Liver (tissue), 9 donors: Measurements from ENCODE around the gene PHLPP1. TPM values are rescaled to one million over a fixed set of nuclear protein-coding genes. Genes with fewer than 3 reads are reported as not detected.

Source experiments
- DNase-seq: peaks from one replicate; pipeline ENCODE4 v3.0.0-alpha.2; 2017; ENCODE audit warnings: low spot score
- H3K27ac ChIP-seq, 2 donors: one replicate each; pipeline ENCODE4 v1.7.0; 2013; ENCODE audit warnings: inconsistent platforms in 2 of 2, low read length in 2 of 2, control low read depth in 1 of 2, low read depth in 1 of 2, mild to moderate bottlenecking in 1 of 2
- H3K27me3 ChIP-seq, 4 donors: one replicate each; pipeline versions ENCODE4 v1.6.1 to v1.7.0; 2013; ENCODE audit warnings: low read length in 3 of 4, inconsistent platforms in 1 of 4, mild to moderate bottlenecking in 1 of 4, moderate library complexity in 1 of 4; ENCODE audit not compliant: control insufficient read depth in 4 of 4, insufficient read depth in 4 of 4
- H3K36me3 ChIP-seq, 4 donors: one replicate each; pipeline versions ENCODE4 v1.6.1 to v1.7.0; 2013; ENCODE audit warnings: low read length in 3 of 4, mild to moderate bottlenecking in 3 of 4, low read depth in 1 of 4, moderate library complexity in 1 of 4; ENCODE audit not compliant: control insufficient read depth in 4 of 4, insufficient read depth in 3 of 4
- H3K4me1 ChIP-seq, 4 donors: one replicate each; pipeline versions ENCODE4 v1.6.1 to v1.7.0; 2013; ENCODE audit warnings: low read length in 3 of 4, mild to moderate bottlenecking in 3 of 4, moderate library complexity in 1 of 4; ENCODE audit not compliant: control insufficient read depth in 4 of 4, insufficient read depth in 4 of 4
- H3K4me3 ChIP-seq, 3 donors: one replicate each; pipeline versions ENCODE4 v1.6.1 to v1.7.0; 2013; ENCODE audit warnings: low read length in 3 of 3, control low read depth in 1 of 3, low read depth in 1 of 3, mild to moderate bottlenecking in 1 of 3
- H3K9ac ChIP-seq, 2 donors: one replicate each; pipeline ENCODE4 v1.7.0; 2013; ENCODE audit warnings: low read length in 2 of 2, mild to moderate bottlenecking in 2 of 2, moderate library complexity in 2 of 2, control low read depth in 1 of 2, low read depth in 1 of 2
- H3K9me3 ChIP-seq, 4 donors: one replicate each; pipeline versions ENCODE4 v1.6.1 to v1.7.0; 2013; ENCODE audit warnings: low read length in 3 of 4; ENCODE audit not compliant: control insufficient read depth in 4 of 4
- EGR1 ChIP-seq, 2 donors: IDR thresholded peaks; 2 replicates each; pipeline ENCODE4 v1.6.1; 2016 to 2018; ENCODE audit warnings: antibody characterized with exemption in 2 of 2, low read depth in 2 of 2
- FOXA1 ChIP-seq: IDR thresholded peaks from 2 replicates; pipeline ENCODE4 v1.6.1; 2016; ENCODE audit warnings: antibody characterized with exemption
- FOXA2 ChIP-seq: IDR thresholded peaks from 2 replicates; pipeline ENCODE4 v1.6.1; 2016; ENCODE audit warnings: antibody characterized with exemption
- GABPA ChIP-seq, 2 donors: IDR thresholded peaks in 1 of 2; conservative IDR thresholded peaks in 1 of 2; 2 replicates each; pipeline ENCODE4 v1.6.1; 2016; ENCODE audit warnings: antibody characterized with exemption in 2 of 2, mild to moderate bottlenecking in 1 of 2, moderate library complexity in 1 of 2
- HNF4A ChIP-seq, 2 donors: conservative IDR thresholded peaks; 2 replicates each; pipeline ENCODE4 v1.6.1; 2016; ENCODE audit warnings: antibody characterized with exemption in 2 of 2, mild to moderate bottlenecking in 2 of 2
- HNF4G ChIP-seq: IDR thresholded peaks from 2 replicates; pipeline ENCODE4 v1.6.1; 2016; ENCODE audit warnings: antibody characterized with exemption
- JUND ChIP-seq, 2 donors: IDR thresholded peaks; 2 replicates each; pipeline ENCODE4 v1.6.1; 2016; ENCODE audit warnings: antibody characterized with exemption in 2 of 2
- NR2F2 ChIP-seq: IDR thresholded peaks from 2 replicates; pipeline ENCODE4 v1.6.1; 2016; ENCODE audit warnings: antibody characterized with exemption
- RAD21 ChIP-seq, 2 donors: IDR thresholded peaks; 2 replicates each; pipeline ENCODE4 v1.6.1; 2016; ENCODE audit warnings: antibody characterized with exemption in 2 of 2, mild to moderate bottlenecking in 2 of 2
- RXRA ChIP-seq, 2 donors: IDR thresholded peaks; 2 replicates each; pipeline ENCODE4 v1.6.1; 2017 to 2018; ENCODE audit warnings: antibody characterized with exemption in 2 of 2, mild to moderate bottlenecking in 1 of 2
- SP1 ChIP-seq: IDR thresholded peaks from 2 replicates; pipeline ENCODE4 v1.6.1; 2018; ENCODE audit warnings: antibody characterized with exemption, mild to moderate bottlenecking
- TAF1 ChIP-seq: conservative IDR thresholded peaks from 2 replicates; pipeline ENCODE4 v1.6.1; 2016; ENCODE audit warnings: antibody characterized with exemption, mild to moderate bottlenecking
- YY1 ChIP-seq: IDR thresholded peaks from 2 replicates; pipeline ENCODE4 v1.6.1; 2016; ENCODE audit warnings: antibody characterized with exemption, mild to moderate bottlenecking
- WGBS: extraction: QIAGEN DNeasy Blood & Tissue Kit; methylation state at CpG from one replicate; pipeline ENCODE4 v1.1.7; 2013; 5-methylcytosine and 5-hydroxymethylcytosine counted together
- polyA plus RNA-seq, 2 donors: library from polyadenylated mRNA; stranded (reverse) in 1 of 2; unstranded in 1 of 2; fragments of 200-250 nt in 1 of 2; fragments of >200 nt in 1 of 2; fragmentation: Nextera tagmentation in 1 of 2; extraction: Ambion mirVana in 1 of 2; gene quantifications; one replicate each; pipeline versions ENCODE4 v1.2.1 to v1.2.3, GENCODE V29; 2013 to 2015
- total RNA-seq, 2 donors: library from RNA; depleted of rRNA; stranded (reverse); fragments of >200 nt; gene quantifications; one replicate each; pipeline ENCODE4 v1.2.3, GENCODE V29; 2014
- TF ChIP-seq, protein P1 (sequence below): IDR thresholded peaks from 2 replicates; pipeline ENCODE4 v1.6.1; 2016; ENCODE audit warnings: antibody characterized with exemption
- TF ChIP-seq, protein P2 (sequence below): fragments of 150-350 bp; IDR thresholded peaks from 2 replicates; pipeline ENCODE4 v1.5.1; 2017; ENCODE audit warnings: improper control_type of control experiment, low read depth, low read length; ENCODE audit not compliant: missing input control
- TF ChIP-seq, protein P3 (sequence below): IDR thresholded peaks from 2 replicates; pipeline ENCODE4 v1.6.1; 2016; ENCODE audit warnings: antibody characterized with exemption
- TF ChIP-seq, protein P4 (sequence below): IDR thresholded peaks from 2 replicates; pipeline ENCODE4 v1.6.1; 2016; ENCODE audit warnings: antibody characterized with exemption, mild to moderate bottlenecking
- TF ChIP-seq, protein P5 (sequence below): IDR thresholded peaks from 2 replicates; pipeline ENCODE4 v1.6.1; 2016; ENCODE audit warnings: antibody characterized with exemption
- donor health status: healthy.
- donor health status: healthy.
- donor health status: healthy.
- donor health status: healthy.
- donor health status: healthy.

Gene PHLPP1
- total and polyA plus RNA-seq, 4 donors = 4.2 to 14.5 (median 8.6) TPM

DNA sequence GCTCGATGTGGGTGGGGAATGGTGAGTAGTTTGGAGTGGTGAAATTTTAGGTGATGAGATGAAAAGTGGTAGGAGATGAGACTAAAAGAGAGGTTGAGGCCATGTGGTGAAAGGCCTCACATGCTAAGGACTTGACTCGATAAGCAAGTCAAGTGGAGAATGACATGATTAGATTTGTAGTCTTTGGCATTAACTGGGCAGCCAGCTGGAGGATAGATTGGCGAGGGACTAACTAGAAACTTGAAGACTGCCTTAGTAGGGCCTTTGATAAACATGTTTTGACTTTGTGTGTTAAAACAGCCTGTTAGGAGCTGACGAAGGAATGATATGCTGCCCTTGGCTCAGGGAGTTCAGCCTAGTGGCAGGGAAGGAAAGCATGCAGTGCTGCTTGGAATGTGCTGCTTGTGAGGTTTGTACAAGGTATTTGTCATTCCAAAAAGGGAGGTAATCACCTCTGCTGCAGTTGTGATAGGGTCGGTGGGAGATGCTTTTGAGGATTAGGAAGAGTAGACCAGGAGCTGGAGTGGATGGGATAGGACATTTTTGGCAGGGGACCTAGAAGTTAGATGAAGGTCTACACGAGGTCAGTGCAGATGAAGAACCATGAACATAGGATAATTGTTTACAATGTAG lies 22.0 kb downstream of the PHLPP1 start:
- H3K36me3 ChIP-seq = no peaks in the 10 kb centered on the region
- no peak overlapping the region for H3K4me3 ChIP-seq
- H3K27ac ChIP-seq = no peak overlapping the region
- TF ChIP-seq, protein P1, sequence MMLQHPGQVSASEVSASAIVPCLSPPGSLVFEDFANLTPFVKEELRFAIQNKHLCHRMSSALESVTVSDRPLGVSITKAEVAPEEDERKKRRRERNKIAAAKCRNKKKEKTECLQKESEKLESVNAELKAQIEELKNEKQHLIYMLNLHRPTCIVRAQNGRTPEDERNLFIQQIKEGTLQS = no peak
- TF ChIP-seq, protein P2, sequence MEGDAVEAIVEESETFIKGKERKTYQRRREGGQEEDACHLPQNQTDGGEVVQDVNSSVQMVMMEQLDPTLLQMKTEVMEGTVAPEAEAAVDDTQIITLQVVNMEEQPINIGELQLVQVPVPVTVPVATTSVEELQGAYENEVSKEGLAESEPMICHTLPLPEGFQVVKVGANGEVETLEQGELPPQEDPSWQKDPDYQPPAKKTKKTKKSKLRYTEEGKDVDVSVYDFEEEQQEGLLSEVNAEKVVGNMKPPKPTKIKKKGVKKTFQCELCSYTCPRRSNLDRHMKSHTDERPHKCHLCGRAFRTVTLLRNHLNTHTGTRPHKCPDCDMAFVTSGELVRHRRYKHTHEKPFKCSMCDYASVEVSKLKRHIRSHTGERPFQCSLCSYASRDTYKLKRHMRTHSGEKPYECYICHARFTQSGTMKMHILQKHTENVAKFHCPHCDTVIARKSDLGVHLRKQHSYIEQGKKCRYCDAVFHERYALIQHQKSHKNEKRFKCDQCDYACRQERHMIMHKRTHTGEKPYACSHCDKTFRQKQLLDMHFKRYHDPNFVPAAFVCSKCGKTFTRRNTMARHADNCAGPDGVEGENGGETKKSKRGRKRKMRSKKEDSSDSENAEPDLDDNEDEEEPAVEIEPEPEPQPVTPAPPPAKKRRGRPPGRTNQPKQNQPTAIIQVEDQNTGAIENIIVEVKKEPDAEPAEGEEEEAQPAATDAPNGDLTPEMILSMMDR = no peak
- no peak for TF ChIP-seq HNF4G
- TF ChIP-seq SP1 = no peak
- TF ChIP-seq JUND (IDR thresholded peaks at IDR 0.05) = no peak
- no peak for TF ChIP-seq RXRA (IDR thresholded peaks at IDR 0.05)
- no peak for TF ChIP-seq HNF4A (conservative IDR thresholded peaks at IDR 0.05)
- TF ChIP-seq, protein P3, sequence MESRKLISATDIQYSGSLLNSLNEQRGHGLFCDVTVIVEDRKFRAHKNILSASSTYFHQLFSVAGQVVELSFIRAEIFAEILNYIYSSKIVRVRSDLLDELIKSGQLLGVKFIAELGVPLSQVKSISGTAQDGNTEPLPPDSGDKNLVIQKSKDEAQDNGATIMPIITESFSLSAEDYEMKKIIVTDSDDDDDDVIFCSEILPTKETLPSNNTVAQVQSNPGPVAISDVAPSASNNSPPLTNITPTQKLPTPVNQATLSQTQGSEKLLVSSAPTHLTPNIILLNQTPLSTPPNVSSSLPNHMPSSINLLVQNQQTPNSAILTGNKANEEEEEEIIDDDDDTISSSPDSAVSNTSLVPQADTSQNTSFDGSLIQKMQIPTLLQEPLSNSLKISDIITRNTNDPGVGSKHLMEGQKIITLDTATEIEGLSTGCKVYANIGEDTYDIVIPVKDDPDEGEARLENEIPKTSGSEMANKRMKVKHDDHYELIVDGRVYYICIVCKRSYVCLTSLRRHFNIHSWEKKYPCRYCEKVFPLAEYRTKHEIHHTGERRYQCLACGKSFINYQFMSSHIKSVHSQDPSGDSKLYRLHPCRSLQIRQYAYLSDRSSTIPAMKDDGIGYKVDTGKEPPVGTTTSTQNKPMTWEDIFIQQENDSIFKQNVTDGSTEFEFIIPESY = no peak
- no peaks in the 10 kb centered on the region for H3K27me3 ChIP-seq
- no peak overlapping the region for H3K9ac ChIP-seq
- DNase-seq = no peak
- 95% methylated on average over 6 of the region's 6 CpGs for WGBS
- no peaks in the 10 kb centered on the region for H3K9me3 ChIP-seq
- H3K4me1 ChIP-seq = peaks cover 3 to 29% (median 8%) of the 10 kb centered on the region in 4 donors

DNA sequence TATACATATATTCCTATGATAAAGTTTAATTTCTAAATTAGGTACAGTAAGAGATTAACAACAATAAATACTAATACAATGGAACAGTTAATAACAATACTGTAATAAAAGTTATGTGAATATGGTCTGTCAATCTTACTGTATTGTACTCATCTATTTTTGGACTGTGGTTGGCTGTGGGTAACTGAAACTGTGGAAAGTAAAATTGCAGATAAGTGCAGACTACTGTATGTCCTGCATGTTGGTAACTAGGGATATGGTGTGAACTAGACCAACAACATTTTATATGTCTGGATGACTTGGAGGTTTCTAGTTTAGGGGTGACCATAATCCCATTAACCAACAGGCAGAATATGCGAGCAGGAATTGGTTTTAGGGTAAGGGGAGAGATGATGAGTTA lies 23.3 kb downstream of the PHLPP1 start:
- TF ChIP-seq RXRA (IDR thresholded peaks at IDR 0.05) (no peak), GABPA (IDR thresholded peaks at IDR 0.05 in 1 of 2, conservative IDR thresholded peaks at IDR 0.05 in 1 of 2) (no peak), HNF4G (no peak), YY1 (no peak), NR2F2 (no peak), EGR1 (IDR thresholded peaks at IDR 0.05; ENCODE audit: low read depth in 2 of 2) (no peak), SP1 (no peak), JUND (IDR thresholded peaks at IDR 0.05) (no peak), TAF1 (no peak), HNF4A (conservative IDR thresholded peaks at IDR 0.05) (no peak), RAD21 (IDR thresholded peaks at IDR 0.05) (no peak), FOXA2 (no peak), FOXA1 (no peak)
- TF ChIP-seq, protein P4, sequence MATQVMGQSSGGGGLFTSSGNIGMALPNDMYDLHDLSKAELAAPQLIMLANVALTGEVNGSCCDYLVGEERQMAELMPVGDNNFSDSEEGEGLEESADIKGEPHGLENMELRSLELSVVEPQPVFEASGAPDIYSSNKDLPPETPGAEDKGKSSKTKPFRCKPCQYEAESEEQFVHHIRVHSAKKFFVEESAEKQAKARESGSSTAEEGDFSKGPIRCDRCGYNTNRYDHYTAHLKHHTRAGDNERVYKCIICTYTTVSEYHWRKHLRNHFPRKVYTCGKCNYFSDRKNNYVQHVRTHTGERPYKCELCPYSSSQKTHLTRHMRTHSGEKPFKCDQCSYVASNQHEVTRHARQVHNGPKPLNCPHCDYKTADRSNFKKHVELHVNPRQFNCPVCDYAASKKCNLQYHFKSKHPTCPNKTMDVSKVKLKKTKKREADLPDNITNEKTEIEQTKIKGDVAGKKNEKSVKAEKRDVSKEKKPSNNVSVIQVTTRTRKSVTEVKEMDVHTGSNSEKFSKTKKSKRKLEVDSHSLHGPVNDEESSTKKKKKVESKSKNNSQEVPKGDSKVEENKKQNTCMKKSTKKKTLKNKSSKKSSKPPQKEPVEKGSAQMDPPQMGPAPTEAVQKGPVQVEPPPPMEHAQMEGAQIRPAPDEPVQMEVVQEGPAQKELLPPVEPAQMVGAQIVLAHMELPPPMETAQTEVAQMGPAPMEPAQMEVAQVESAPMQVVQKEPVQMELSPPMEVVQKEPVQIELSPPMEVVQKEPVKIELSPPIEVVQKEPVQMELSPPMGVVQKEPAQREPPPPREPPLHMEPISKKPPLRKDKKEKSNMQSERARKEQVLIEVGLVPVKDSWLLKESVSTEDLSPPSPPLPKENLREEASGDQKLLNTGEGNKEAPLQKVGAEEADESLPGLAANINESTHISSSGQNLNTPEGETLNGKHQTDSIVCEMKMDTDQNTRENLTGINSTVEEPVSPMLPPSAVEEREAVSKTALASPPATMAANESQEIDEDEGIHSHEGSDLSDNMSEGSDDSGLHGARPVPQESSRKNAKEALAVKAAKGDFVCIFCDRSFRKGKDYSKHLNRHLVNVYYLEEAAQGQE = no peak
- TF ChIP-seq, protein P5, sequence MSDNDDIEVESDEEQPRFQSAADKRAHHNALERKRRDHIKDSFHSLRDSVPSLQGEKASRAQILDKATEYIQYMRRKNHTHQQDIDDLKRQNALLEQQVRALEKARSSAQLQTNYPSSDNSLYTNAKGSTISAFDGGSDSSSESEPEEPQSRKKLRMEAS = no peak
- TF ChIP-seq, protein P2 = no peak
- TF ChIP-seq, protein P3 = no peak
- no peaks in the 10 kb centered on the region for H3K9me3 ChIP-seq
- no peak for DNase-seq
- H3K36me3 ChIP-seq = no peaks in the 10 kb centered on the region
- no peak overlapping the region for H3K27ac ChIP-seq
- no peaks in the 10 kb centered on the region for H3K27me3 ChIP-seq
- WGBS = 99% methylated on average over 1 of the region's 1 CpG
- H3K4me1 ChIP-seq = peaks cover 3 to 36% (median 12%) of the 10 kb centered on the region in 4 donors
- H3K9ac ChIP-seq = no peak overlapping the region
- no peak overlapping the region for H3K4me3 ChIP-seq
